HL-60 (cell line): ENCODE results near the gene MBD4.

Source experiments
- DNase-seq, 2 experiments: peaks; one replicate each; pipeline ENCODE4 v3.0.0-alpha.2; 2010 to 2020; ENCODE audit warnings: low read depth in 1 of 2, low spot score in 1 of 2
- H3K27ac ChIP-seq: fragments of 250-450 bp; sonication (Bioruptor Pico); replicated peaks from 2 replicates; pipeline ENCODE4 v1.5.1; 2020; ENCODE audit warnings: mild to moderate bottlenecking, moderate library complexity
- H3K27me3 ChIP-seq: fragments of 250-450 bp; sonication (Bioruptor Pico); 2 replicates; pipeline ENCODE4 v1.5.1; 2021; ENCODE audit warnings: mild to moderate bottlenecking, moderate library complexity; ENCODE audit not compliant: insufficient read depth, poor library complexity, severe bottlenecking
- H3K4me3 ChIP-seq: replicated peaks from 2 replicates; pipeline ENCODE4 v1.5.1; 2011; ENCODE audit warnings: mild to moderate bottlenecking, control low read depth, low read length; ENCODE audit not compliant: insufficient read depth
- CTCF ChIP-seq: IDR thresholded peaks from one replicate; pipeline ENCODE4 v1.5.1; 2011; ENCODE audit warnings: low read length, control low read depth, inconsistent platforms; ENCODE audit not compliant: insufficient read depth
- GABPA ChIP-seq: IDR thresholded peaks from 2 replicates; pipeline ENCODE4 v1.6.1; 2012; ENCODE audit warnings: low read depth
- POLR2AphosphoS5 ChIP-seq: IDR thresholded peaks from 2 replicates; pipeline ENCODE4 v1.6.1; 2012; ENCODE audit warnings: low read depth
- REST ChIP-seq: IDR thresholded peaks from 2 replicates; pipeline ENCODE4 v1.6.1; 2012; ENCODE audit warnings: low read depth; ENCODE audit not compliant: insufficient replicate concordance
- SPI1 ChIP-seq: IDR thresholded peaks from 2 replicates; pipeline ENCODE4 v1.6.1; 2012; ENCODE audit warnings: low read depth, mild to moderate bottlenecking, borderline replicate concordance

The MBD4 gene

GRCh38 chr3:129470861-129471260 lies 31.1 kb upstream of the MBD4 start:
- DNase-seq, result no peak
- no peak for TF ChIP-seq REST
- no peak for TF ChIP-seq POLR2AphosphoS5
- no peak for TF ChIP-seq CTCF
- TF ChIP-seq GABPA, result no peak
- Histone ChIP-seq H3K27ac (no peak overlapping the region), H3K4me3 (no peak overlapping the region), H3K27me3 (no peaks in the 10 kb centered on the region)

- Histone ChIP-seq H3K27me3 (no peaks in the 10 kb centered on the region), H3K27ac (no peak overlapping the region), H3K4me3 (no peak overlapping the region)
- TF ChIP-seq POLR2AphosphoS5 (no peak), CTCF (no peak), REST (no peak), SPI1 (no peak), GABPA (no peak)
- DNase-seq, result no peak
These were observed 29.3 kb upstream of the MBD4 start for GRCh38 chr3:129469026-129469425.

- Histone ChIP-seq H3K27me3 (no peaks in the 10 kb centered on the region), H3K4me3 (no peak overlapping the region), H3K27ac (no peak overlapping the region)
- no peak for TF ChIP-seq REST
- TF ChIP-seq POLR2AphosphoS5, result no peak
- no peak for TF ChIP-seq CTCF
- TF ChIP-seq GABPA, result no peak
- TF ChIP-seq SPI1, result no peak
- no peak for DNase-seq
These were observed 28.2 kb upstream of the MBD4 start for GRCh38 chr3:129467932-129468331.
